NT2/D1 (cell line): ENCODE measurements around the gene DNMT3L.
A peak's percentile ranks its signal among the peaks of the same experiment; 100 is the strongest.

Experiments used
- DNase-seq: peaks from one replicate; pipeline ENCODE4 v3.0.0-alpha.2; 2011; ENCODE audit warnings: low read depth, low spot score
- H3K27me3 ChIP-seq: 2 replicates; pipeline ENCODE4 v1.6.0; 2011; ENCODE audit warnings: mild to moderate bottlenecking; ENCODE audit not compliant: insufficient read length, insufficient read depth
- H3K36me3 ChIP-seq: 2 replicates; pipeline ENCODE4 v1.6.1; 2011; ENCODE audit warnings: mild to moderate bottlenecking, low read length, mixed read lengths; ENCODE audit not compliant: insufficient read depth, insufficient read length
- H3K4me1 ChIP-seq: 2 replicates; pipeline ENCODE4 v1.5.1; 2011; ENCODE audit not compliant: insufficient read depth, insufficient read length
- H3K4me3 ChIP-seq: 2 replicates; pipeline ENCODE4 v1.5.1; 2011; ENCODE audit warnings: low read depth; ENCODE audit not compliant: insufficient read length
- H3K9ac ChIP-seq: 2 replicates; pipeline ENCODE4 v1.6.0; 2011; ENCODE audit warnings: low read depth; ENCODE audit not compliant: insufficient read length
- H3K9me3 ChIP-seq: 2 replicates; pipeline ENCODE4 v1.5.1; 2011; ENCODE audit warnings: mild to moderate bottlenecking, low read length; ENCODE audit not compliant: insufficient read depth
- SUZ12 ChIP-seq: IDR thresholded peaks from 2 replicates; pipeline ENCODE4 v1.6.1; 2011; ENCODE audit not compliant: insufficient read length, insufficient read depth; ENCODE audit errors: extremely low read depth
- YY1 ChIP-seq: IDR thresholded peaks from 2 replicates; pipeline ENCODE4 v1.6.1; 2011; ENCODE audit not compliant: insufficient read length, insufficient read depth
- ZNF274 ChIP-seq: IDR thresholded peaks from 2 replicates; pipeline ENCODE4 v1.6.1; 2011; ENCODE audit warnings: mild to moderate bottlenecking, low read depth, low read length

DNMT3L gene

GRCh38 chr21:44261675-44262295, at the start of gene DNMT3L:
TSS of gene DNMT3L (minus strand) at chr21:44261897. CDS start at chr21:44261259, 638 bp downstream.
- Histone ChIP-seq H3K36me3 (no peaks in the 10 kb centered on the region), H3K9ac (no peak within 1 kb of the TSS), H3K4me3 (no peak within 1 kb of the TSS), H3K9me3 (no peaks in the 10 kb centered on the region), H3K4me1 (peaks cover 15% of the 10 kb centered on the region), H3K27me3 (no peaks in the 10 kb centered on the region)
- no peak for DNase-seq
- no peak for TF ChIP-seq YY1
- no peak for TF ChIP-seq SUZ12
- TF ChIP-seq ZNF274 = no peak

GRCh38 chr21:44310628-44311507, 49.2 kb upstream of the DNMT3L start:
- Histone ChIP-seq H3K9me3 (no peaks in the 10 kb centered on the region), H3K9ac (no peak overlapping the region), H3K4me3 (no peak overlapping the region), H3K4me1 (peaks cover 36% of the 10 kb centered on the region), H3K36me3 (peaks cover 95% of the 10 kb centered on the region), H3K27me3 (no peaks in the 10 kb centered on the region)
- no peak for DNase-seq
- no peak for TF ChIP-seq ZNF274
- no peak for TF ChIP-seq YY1
- TF ChIP-seq SUZ12 = no peak

- H3K9ac ChIP-seq = peak overlapping the region; percentile 43
- no peak overlapping the region for H3K4me3 ChIP-seq
- TF ChIP-seq YY1 (no peak), ZNF274 (no peak), SUZ12 (no peak)
- H3K27me3 ChIP-seq = no peaks in the 10 kb centered on the region
- H3K4me1 ChIP-seq = peaks cover 56% of the 10 kb centered on the region
- peaks cover 76% of the 10 kb centered on the region for H3K36me3 ChIP-seq
- H3K9me3 ChIP-seq = no peaks in the 10 kb centered on the region
- DNase-seq = no peak
Measured at GRCh38 chr21:44306936-44307704, 45.4 kb upstream of the DNMT3L start.

GRCh38 chr21:44305691-44306090, 44.0 kb upstream of the DNMT3L start:
- Histone ChIP-seq H3K36me3 (peaks cover 65% of the 10 kb centered on the region), H3K4me1 (peaks cover 65% of the 10 kb centered on the region), H3K4me3 (no peak overlapping the region), H3K9ac (peak overlapping the region; percentile 52), H3K9me3 (no peaks in the 10 kb centered on the region), H3K27me3 (no peaks in the 10 kb centered on the region)
- no peak for TF ChIP-seq YY1
- no peak for TF ChIP-seq SUZ12
- no peak for TF ChIP-seq ZNF274
- no peak for DNase-seq

GRCh38 chr21:44304877-44305293, 43.2 kb upstream of the DNMT3L start:
- Histone ChIP-seq H3K4me3 (no peak overlapping the region), H3K9me3 (no peaks in the 10 kb centered on the region), H3K36me3 (peaks cover 57% of the 10 kb centered on the region), H3K9ac (peak overlapping the region; percentile 43), H3K4me1 (peaks cover 61% of the 10 kb centered on the region), H3K27me3 (no peaks in the 10 kb centered on the region)
- no peak for TF ChIP-seq SUZ12
- TF ChIP-seq YY1 = no peak
- no peak for TF ChIP-seq ZNF274
- peak; percentile 39 for DNase-seq

GRCh38 chr21:44304011-44304616, 42.4 kb upstream of the DNMT3L start:
- H3K9ac ChIP-seq = peak overlapping the region; percentile 37
- H3K4me1 ChIP-seq = peaks cover 56% of the 10 kb centered on the region
- no peak overlapping the region for H3K4me3 ChIP-seq
- no peak for TF ChIP-seq SUZ12
- TF ChIP-seq YY1 = no peak
- TF ChIP-seq ZNF274 = no peak
- DNase-seq = no peak
- peaks cover 50% of the 10 kb centered on the region for H3K36me3 ChIP-seq
- no peaks in the 10 kb centered on the region for H3K27me3 ChIP-seq
- H3K9me3 ChIP-seq = no peaks in the 10 kb centered on the region
